Measurements from ENCODE around the gene DNHD1.
A peak's percentile ranks its signal among the peaks of the same experiment; 100 is the strongest.

- peak; percentile 81 for TF ChIP-seq POLR2A (IDR thresholded peaks at IDR 0.05)
- peak in 2 of 4 experiments; percentile 33 to 43 for TF ChIP-seq CTCF (IDR thresholded peaks at IDR 0.05)
Observed at GRCh38 chr11:6603287-6604080, 106.4 kb downstream of the DNHD1 start, which contains the start of the genes ILK and RRP8.

Measured in prostate gland (tissue), 2 donors.